ENCODE results near the gene DMXL2.

- TF ChIP-seq, protein P1, sequence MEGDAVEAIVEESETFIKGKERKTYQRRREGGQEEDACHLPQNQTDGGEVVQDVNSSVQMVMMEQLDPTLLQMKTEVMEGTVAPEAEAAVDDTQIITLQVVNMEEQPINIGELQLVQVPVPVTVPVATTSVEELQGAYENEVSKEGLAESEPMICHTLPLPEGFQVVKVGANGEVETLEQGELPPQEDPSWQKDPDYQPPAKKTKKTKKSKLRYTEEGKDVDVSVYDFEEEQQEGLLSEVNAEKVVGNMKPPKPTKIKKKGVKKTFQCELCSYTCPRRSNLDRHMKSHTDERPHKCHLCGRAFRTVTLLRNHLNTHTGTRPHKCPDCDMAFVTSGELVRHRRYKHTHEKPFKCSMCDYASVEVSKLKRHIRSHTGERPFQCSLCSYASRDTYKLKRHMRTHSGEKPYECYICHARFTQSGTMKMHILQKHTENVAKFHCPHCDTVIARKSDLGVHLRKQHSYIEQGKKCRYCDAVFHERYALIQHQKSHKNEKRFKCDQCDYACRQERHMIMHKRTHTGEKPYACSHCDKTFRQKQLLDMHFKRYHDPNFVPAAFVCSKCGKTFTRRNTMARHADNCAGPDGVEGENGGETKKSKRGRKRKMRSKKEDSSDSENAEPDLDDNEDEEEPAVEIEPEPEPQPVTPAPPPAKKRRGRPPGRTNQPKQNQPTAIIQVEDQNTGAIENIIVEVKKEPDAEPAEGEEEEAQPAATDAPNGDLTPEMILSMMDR (conservative IDR thresholded peaks at IDR 0.05) = no peak
- no peak for TF ChIP-seq ZFX (IDR thresholded peaks at IDR 0.05)
Measured at GRCh38 chr15:51470512-51470911, 152.1 kb downstream of the DMXL2 start.
